PC-3 (cell line): ENCODE data around the gene THSD7A. TPM values are rescaled to one million over a fixed set of nuclear protein-coding genes. Genes with fewer than 3 reads are reported as not detected.

Source experiments
- ATAC-seq: fragments of 200-7000 bp; cut with Tn5 transposase; 2 replicates; pipeline ENCODE4 v1.9.1; 2020; ENCODE audit warnings: mild to moderate bottlenecking, moderate library complexity
- BruUV-seq: library from RNA; stranded (reverse); fragments of 400-500 nt; replicated peaks from 2 replicates; lab custom pipeline; 2021; lab: Mats Ljungman, UMichigan
- CTCF ChIA-PET: fragments of 300-600 bp; sonication (Branson Sonifier 250); formaldehyde crosslinking; loops from one replicate; lab custom pipeline; 2022; ENCODE audit warnings: antibody characterized with exemption; lab: Charles Lee
- POLR2A ChIA-PET: fragments of 300-600 bp; sonication (Branson Sonifier 250); formaldehyde crosslinking; loops from one replicate; lab custom pipeline; 2022; ENCODE audit warnings: antibody characterized with exemption; ENCODE audit not compliant: unreplicated experiment; lab: Charles Lee
- DNase-seq: peaks from one replicate; pipeline ENCODE4 v3.0.0-alpha.2; 2015
- H2AFZ ChIP-seq: fragments of 300-600 bp; sonication (generic); 2 replicates; pipeline ENCODE4 v1.6.0; 2016; ENCODE audit warnings: antibody characterized with exemption, low read length
- H3F3A ChIP-seq: fragments of 300-600 bp; sonication (generic); one replicate; pipeline ENCODE4 v1.6.0; 2017; ENCODE audit warnings: antibody characterized with exemption, low read length, control low read depth, mild to moderate bottlenecking; ENCODE audit not compliant: unreplicated experiment
- H3K27ac ChIP-seq: fragments of 300-600 bp; sonication (generic); 2 replicates; pipeline ENCODE4 v1.5.1; 2016; ENCODE audit warnings: mild to moderate bottlenecking, low read length
- H3K27me3 ChIP-seq: fragments of 300-600 bp; sonication (generic); 2 replicates; pipeline ENCODE4 v1.6.1; 2016; ENCODE audit warnings: low read length, mixed read lengths
- H3K36me3 ChIP-seq: fragments of 300-600 bp; sonication (generic); 2 replicates; pipeline ENCODE4 v1.6.1; 2016; ENCODE audit warnings: low read depth, mixed run types, low read length, mixed read lengths
- H3K4me1 ChIP-seq: fragments of 300-600 bp; sonication (generic); 2 replicates; pipeline ENCODE4 v1.5.1; 2016; ENCODE audit warnings: low read length; ENCODE audit not compliant: insufficient read depth
- H3K4me2 ChIP-seq: fragments of 300-600 bp; sonication (generic); 2 replicates; pipeline ENCODE4 v1.6.0; 2016; ENCODE audit warnings: low read length
- H3K4me3 ChIP-seq: fragments of 300-600 bp; sonication (generic); 2 replicates; pipeline ENCODE4 v1.5.1; 2016; ENCODE audit warnings: mild to moderate bottlenecking, low read length, mixed read lengths
- H3K79me2 ChIP-seq: fragments of 300-600 bp; sonication (generic); 2 replicates; pipeline ENCODE4 v1.6.1; 2017; ENCODE audit warnings: low read length, mixed read lengths
- H3K9ac ChIP-seq: fragments of 300-600 bp; sonication (generic); 2 replicates; pipeline ENCODE4 v1.6.0; 2016; ENCODE audit warnings: mild to moderate bottlenecking, low read length
- H3K9me2 ChIP-seq: fragments of 300-600 bp; sonication (generic); replicated peaks from 2 replicates; pipeline ENCODE4 v1.6.1; 2016; ENCODE audit warnings: mixed run types, low read length, mixed read lengths
- H3K9me3 ChIP-seq: fragments of 300-600 bp; sonication (generic); 2 replicates; pipeline ENCODE4 v1.6.1; 2016; ENCODE audit warnings: low read length, mixed read lengths
- H4K20me1 ChIP-seq: fragments of 300-600 bp; sonication (generic); 2 replicates; pipeline ENCODE4 v1.6.1; 2016; ENCODE audit warnings: low read length, mixed read lengths
- EZH2 ChIP-seq: fragments of 300-600 bp; sonication (generic); IDR thresholded peaks from one replicate; pipeline ENCODE4 v1.6.1; 2017; ENCODE audit warnings: antibody characterized with exemption, mild to moderate bottlenecking, low read length; ENCODE audit not compliant: unreplicated experiment
- EZH2phosphoT487 ChIP-seq: fragments of 300-600 bp; sonication (generic); IDR thresholded peaks from 2 replicates; pipeline ENCODE4 v1.6.1; 2018; ENCODE audit warnings: mild to moderate bottlenecking, antibody characterized with exemption, low read length, borderline replicate concordance
- intact Hi-C: fragments of 100-400 bp; cut with micrococcal nuclease; formaldehyde crosslinking; loops from 2 replicates; pipeline ENCODE4 v1.9.0; 2023
- total RNA-seq: library from RNA; depleted of rRNA; stranded (reverse); fragments of >200 nt; gene quantifications from 2 replicates; pipeline ENCODE4 v1.2.3, GENCODE V29; 2014
- TF ChIP-seq, protein P1 (sequence below): fragments of 300-600 bp; sonication (generic); conservative IDR thresholded peaks from 2 replicates; pipeline ENCODE4 v1.5.1; 2017; ENCODE audit warnings: antibody characterized with exemption, low read depth, mild to moderate bottlenecking, low read length

Gene THSD7A
- total RNA-seq, 1 experiment from 2014 or later = 0.04 TPM

DNA sequence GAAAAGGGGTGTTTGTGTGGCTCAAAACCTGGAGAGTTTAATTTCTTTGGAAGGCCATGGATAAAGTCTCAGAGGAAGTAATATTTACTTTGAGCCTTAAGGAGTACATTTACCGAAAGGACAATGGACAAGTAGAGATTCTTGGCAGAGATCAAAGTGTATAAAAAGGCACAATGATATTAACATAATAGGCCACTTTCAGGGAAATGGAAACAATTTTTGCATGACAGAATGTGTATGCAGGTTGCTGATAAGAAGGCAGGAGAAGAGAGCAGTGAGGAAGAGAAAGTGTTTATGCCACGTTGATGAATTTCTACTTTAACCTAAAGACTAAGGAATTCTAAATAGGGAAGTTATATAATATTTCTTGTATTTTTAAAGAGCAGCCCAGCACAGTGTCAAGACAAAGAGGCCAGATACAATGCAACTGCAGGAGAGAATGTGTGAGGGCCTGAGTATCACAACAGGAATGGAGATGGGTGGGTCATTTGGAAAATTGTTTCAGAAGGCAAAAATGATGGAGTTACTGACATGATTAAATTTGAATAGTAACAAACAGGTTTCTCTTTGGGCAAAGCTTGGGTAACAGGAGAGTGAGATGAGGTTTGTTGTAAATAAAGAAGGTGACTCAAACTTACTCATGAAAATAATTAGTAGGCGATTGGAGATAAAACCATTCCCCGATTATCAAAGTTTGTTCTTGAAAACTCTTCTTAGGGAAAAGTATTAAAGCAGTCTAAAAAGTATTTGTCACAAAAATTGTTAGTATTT is 84.1 kb downstream of the THSD7A start:
- TF ChIP-seq, protein P1, sequence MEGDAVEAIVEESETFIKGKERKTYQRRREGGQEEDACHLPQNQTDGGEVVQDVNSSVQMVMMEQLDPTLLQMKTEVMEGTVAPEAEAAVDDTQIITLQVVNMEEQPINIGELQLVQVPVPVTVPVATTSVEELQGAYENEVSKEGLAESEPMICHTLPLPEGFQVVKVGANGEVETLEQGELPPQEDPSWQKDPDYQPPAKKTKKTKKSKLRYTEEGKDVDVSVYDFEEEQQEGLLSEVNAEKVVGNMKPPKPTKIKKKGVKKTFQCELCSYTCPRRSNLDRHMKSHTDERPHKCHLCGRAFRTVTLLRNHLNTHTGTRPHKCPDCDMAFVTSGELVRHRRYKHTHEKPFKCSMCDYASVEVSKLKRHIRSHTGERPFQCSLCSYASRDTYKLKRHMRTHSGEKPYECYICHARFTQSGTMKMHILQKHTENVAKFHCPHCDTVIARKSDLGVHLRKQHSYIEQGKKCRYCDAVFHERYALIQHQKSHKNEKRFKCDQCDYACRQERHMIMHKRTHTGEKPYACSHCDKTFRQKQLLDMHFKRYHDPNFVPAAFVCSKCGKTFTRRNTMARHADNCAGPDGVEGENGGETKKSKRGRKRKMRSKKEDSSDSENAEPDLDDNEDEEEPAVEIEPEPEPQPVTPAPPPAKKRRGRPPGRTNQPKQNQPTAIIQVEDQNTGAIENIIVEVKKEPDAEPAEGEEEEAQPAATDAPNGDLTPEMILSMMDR = no peak
- TF ChIP-seq EZH2 (no peak), EZH2phosphoT487 (no peak)
- H3K79me2 ChIP-seq = no peaks in the 10 kb centered on the region
- no peak overlapping the region for H3K9ac ChIP-seq
- intact Hi-C loops = loop anchor here (5.0 kb wide), 3 partner anchors 39 to 156 kb away; partner anchors contain the start of gene THSD7A
- 0 out of 2 replicates have a peak overlapping the region, but pooled peaks have one; percentile 28 for H3K4me2 ChIP-seq
- no peaks in the 10 kb centered on the region for H3K9me2 ChIP-seq
- H3K4me3 ChIP-seq = no peak overlapping the region
- no peaks in the 10 kb centered on the region for H3F3A ChIP-seq
- no peaks in the 10 kb centered on the region for H3K27me3 ChIP-seq
- BruUV-seq = no TSS peak
- H3K36me3 ChIP-seq = no peaks in the 10 kb centered on the region
- CTCF ChIA-PET = no interaction called here
- no peak overlapping the region for H3K27ac ChIP-seq
- POLR2A ChIA-PET = no interaction called here
- DNase-seq (peak; percentile 44), ATAC-seq (peak; percentile 10; the same call in 1 of the 2 replicates)
- H3K4me1 ChIP-seq = peaks cover 41% of the 10 kb centered on the region
- no peaks in the 10 kb centered on the region for H3K9me3 ChIP-seq
- H4K20me1 ChIP-seq = no peaks in the 10 kb centered on the region
- H2AFZ ChIP-seq = no peak overlapping the region

DNA sequence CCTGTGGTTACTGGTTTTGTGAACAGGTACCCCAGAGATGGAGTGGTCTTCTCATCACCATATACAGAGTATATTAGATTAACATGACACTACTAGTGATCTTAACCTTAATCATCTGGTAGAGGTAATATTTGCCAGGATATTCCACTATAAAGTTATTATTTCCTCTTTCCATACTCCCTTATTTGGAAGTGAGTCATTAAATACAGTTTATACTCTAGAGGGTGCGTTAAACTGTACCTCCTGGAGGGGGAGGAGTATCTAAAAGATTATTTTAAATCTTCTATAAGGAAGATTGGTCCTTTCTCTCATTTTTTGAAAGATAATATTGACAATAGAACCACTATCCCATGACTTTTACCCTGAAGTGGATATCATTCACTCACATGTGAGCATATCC is 85.4 kb downstream of the THSD7A start:
- DNase-seq = peak; percentile 61
- Histone ChIP-seq H4K20me1 (no peaks in the 10 kb centered on the region), H3K4me1 (peaks cover 43% of the 10 kb centered on the region), H3K9me2 (no peaks in the 10 kb centered on the region), H3K36me3 (no peaks in the 10 kb centered on the region), H3K4me3 (no peak overlapping the region), H3K27ac (peak overlapping the region; percentile 28), H3K9ac (no peak overlapping the region), H3K9me3 (no peaks in the 10 kb centered on the region), H3F3A (no peaks in the 10 kb centered on the region), H3K27me3 (no peaks in the 10 kb centered on the region), H3K4me2 (peak overlapping the region; percentile 52), H3K79me2 (no peaks in the 10 kb centered on the region), H2AFZ (no peak overlapping the region)
- no peak for TF ChIP-seq EZH2
- TF ChIP-seq, protein P1 = no peak
- TF ChIP-seq EZH2phosphoT487 = no peak
- ChIA-PET CTCF (no interaction called here), POLR2A (no interaction called here)
- ATAC-seq = peak; percentile 72
- no TSS peak for BruUV-seq
- intact Hi-C loops = loop anchor here (5.0 kb wide), 3 partner anchors 41 to 154 kb away; partner anchors contain the start of gene THSD7A

DNA sequence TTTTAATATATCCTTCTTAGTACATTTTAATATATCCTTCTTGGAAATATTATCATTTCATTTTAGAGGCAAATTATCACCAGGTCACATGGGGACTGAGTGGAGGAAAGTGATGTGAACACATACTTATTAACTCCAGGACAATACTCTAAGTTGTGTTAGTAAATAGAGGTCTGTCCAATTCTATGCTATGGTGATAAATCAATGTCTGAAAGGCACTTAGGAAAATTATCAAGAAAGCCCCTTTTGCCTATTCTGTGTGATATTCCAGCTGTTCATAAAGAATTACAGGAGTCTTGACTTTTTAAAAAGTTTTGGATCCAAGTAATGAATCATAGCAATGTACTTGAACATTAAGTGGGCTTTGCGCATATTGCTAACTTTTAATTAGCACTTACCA is 88.5 kb downstream of the THSD7A start:
- intact Hi-C loops = no loop called here
- no peak overlapping the region for H2AFZ ChIP-seq
- no peaks in the 10 kb centered on the region for H3K79me2 ChIP-seq
- H3K4me1 ChIP-seq = peaks cover 39% of the 10 kb centered on the region
- ATAC-seq (no peak), DNase-seq (no peak)
- TF ChIP-seq, protein P1 = no peak
- TF ChIP-seq EZH2phosphoT487 (no peak), EZH2 (no peak)
- BruUV-seq = no TSS peak
- no peaks in the 10 kb centered on the region for H3K9me2 ChIP-seq
- ChIA-PET CTCF (no interaction called here), POLR2A (no interaction called here)
- no peaks in the 10 kb centered on the region for H3F3A ChIP-seq
- no peaks in the 10 kb centered on the region for H3K36me3 ChIP-seq
- H3K9me3 ChIP-seq = no peaks in the 10 kb centered on the region
- H3K27me3 ChIP-seq = no peaks in the 10 kb centered on the region
- no peak overlapping the region for H3K27ac ChIP-seq
- H3K4me2 ChIP-seq = no peak overlapping the region
- H4K20me1 ChIP-seq = no peaks in the 10 kb centered on the region
- no peak overlapping the region for H3K9ac ChIP-seq
- no peak overlapping the region for H3K4me3 ChIP-seq
